GM10248 (cell line): ENCODE measurements around the gene SPON1.

Experiments used
- CTCF ChIA-PET: fragments of 300-600 bp; sonication (Branson Sonifier 250); formaldehyde crosslinking; extraction: SDS; loops from one replicate; lab custom pipeline; 2021; ENCODE audit warnings: antibody characterized with exemption; lab: Yijun Ruan, JAX
- POLR2A ChIA-PET: fragments of 350-650 bp; sonication (Branson Sonifier 250); formaldehyde crosslinking; extraction: SDS; loops from one replicate; lab custom pipeline; 2020; ENCODE audit warnings: antibody characterized with exemption; lab: Yijun Ruan, JAX
- DNase-seq: peaks from one replicate; pipeline ENCODE4 v3.0.0; 2012; ENCODE audit errors: extremely low spot score
- TF ChIP-seq, protein P1 (sequence below): IDR thresholded peaks from 2 replicates; pipeline ENCODE4 v1.5.1; 2012; ENCODE audit warnings: mild to moderate bottlenecking, low read depth; ENCODE audit errors: extremely low read depth, missing control alignments, control extremely low read depth

The SPON1 gene

DNA sequence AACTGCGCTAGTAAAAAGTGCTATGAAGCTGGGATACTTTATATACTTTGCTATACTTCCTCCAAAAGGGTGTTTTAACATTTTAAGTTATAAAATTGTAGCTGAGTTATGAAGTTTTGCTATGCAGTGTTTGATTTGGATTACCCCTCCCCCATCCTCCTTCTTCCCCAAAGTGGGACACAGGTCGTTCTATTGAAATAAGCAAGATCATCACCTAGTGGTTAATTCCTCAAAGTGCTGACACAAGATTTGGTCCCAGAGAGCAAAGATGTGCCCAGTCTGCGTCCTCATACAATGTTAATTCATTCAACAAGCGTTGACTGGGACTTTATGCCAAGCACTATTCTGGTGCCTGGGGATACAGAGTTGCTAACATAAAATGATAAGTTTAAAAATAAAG lies 78.5 kb downstream of the SPON1 start:
- DNase-seq = no peak
- ChIA-PET CTCF (no interaction called here), POLR2A (no interaction called here)
- TF ChIP-seq, protein P1, sequence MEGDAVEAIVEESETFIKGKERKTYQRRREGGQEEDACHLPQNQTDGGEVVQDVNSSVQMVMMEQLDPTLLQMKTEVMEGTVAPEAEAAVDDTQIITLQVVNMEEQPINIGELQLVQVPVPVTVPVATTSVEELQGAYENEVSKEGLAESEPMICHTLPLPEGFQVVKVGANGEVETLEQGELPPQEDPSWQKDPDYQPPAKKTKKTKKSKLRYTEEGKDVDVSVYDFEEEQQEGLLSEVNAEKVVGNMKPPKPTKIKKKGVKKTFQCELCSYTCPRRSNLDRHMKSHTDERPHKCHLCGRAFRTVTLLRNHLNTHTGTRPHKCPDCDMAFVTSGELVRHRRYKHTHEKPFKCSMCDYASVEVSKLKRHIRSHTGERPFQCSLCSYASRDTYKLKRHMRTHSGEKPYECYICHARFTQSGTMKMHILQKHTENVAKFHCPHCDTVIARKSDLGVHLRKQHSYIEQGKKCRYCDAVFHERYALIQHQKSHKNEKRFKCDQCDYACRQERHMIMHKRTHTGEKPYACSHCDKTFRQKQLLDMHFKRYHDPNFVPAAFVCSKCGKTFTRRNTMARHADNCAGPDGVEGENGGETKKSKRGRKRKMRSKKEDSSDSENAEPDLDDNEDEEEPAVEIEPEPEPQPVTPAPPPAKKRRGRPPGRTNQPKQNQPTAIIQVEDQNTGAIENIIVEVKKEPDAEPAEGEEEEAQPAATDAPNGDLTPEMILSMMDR = no peak

DNA sequence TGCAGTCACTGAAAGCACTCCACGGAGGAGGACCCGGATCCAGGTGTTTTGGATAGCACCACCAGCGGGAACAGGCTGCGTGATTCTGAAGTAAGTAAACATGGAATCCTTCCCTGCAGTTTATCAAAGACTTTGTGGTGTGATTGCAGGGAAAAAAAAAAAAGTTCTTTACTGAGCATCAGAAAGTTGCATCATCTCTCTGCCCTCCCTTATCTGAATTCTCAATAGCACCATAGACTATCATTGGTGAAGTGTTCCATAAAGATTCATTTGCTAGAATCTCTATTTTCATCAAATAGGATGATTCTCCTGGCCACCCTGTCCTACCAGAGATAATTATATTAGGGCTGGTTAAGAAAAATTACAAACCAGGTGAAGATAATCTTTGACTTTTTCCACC lies 79.0 kb downstream of the SPON1 start:
- CTCF ChIA-PET = no interaction called here
- POLR2A ChIA-PET = no interaction called here
- DNase-seq = no peak
- TF ChIP-seq, protein P1 = no peak

DNA sequence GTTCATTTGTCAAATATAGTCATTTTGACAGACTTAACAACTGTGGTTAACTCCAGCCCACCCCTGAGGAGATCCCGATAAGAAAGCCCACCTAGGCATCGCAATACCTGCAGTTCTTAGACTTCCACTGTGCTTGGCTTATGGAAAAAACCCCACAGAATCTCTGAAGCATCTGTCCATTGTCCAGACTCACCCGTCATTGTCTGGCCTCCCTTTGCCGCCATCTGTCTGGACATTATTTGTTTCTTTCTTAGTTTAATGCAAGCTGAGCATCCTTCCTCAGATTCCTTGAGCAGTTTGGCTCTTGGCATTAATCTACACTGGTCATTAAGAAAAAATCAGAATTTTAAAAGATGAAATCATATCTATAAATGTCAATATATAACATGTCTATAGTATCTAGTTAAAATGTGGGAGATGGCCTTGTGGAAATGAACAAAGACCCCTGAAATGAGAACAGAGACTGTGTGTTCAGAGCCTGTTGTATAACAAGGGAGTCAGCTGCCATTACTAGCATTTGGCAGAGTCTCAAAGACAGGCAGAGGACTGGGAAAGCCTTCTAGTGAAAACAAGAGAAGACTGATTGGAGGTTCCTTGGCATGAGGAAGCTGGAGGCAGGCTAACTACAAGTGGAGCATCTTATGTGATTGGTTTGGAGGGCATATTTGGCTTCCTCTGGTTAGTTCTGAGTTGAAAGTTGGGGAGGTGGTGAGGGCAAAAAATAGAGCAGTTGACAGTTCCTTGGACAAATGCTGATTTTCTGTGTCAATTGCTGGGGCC lies 80.4 kb downstream of the SPON1 start:
- TF ChIP-seq, protein P1 = no peak
- DNase-seq = no peak
- CTCF ChIA-PET = no interaction called here
- POLR2A ChIA-PET = interaction anchor here (0.6 kb wide), 1 partner anchor 188 kb away, joined by 4 read pairs; no protein-coding TSS in a partner anchor

DNA sequence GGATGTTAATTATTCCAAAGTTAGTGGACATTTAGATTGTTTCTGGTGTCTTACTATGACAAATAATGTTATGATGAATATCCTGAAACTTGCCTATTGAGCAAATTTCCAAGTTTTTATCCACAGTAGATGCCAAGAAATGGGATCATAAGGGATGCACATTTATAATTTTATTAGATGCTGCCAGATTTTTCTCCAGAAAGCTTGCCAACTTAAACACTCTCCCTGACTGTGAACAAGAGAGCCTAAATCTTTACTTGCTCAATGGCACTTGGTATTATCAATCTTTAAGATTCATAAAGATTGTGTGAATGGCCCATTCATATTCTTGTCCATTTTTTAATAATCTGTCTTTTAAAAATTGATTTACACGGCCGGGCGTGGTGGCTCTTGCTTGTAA lies 82.4 kb downstream of the SPON1 start:
- ChIA-PET POLR2A (no interaction called here), CTCF (interaction anchor here (1.2 kb wide), 1 partner anchor 10 kb away, joined by 3 read pairs; no protein-coding TSS in a partner anchor)
- no peak for DNase-seq
- TF ChIP-seq, protein P1 = no peak

DNA sequence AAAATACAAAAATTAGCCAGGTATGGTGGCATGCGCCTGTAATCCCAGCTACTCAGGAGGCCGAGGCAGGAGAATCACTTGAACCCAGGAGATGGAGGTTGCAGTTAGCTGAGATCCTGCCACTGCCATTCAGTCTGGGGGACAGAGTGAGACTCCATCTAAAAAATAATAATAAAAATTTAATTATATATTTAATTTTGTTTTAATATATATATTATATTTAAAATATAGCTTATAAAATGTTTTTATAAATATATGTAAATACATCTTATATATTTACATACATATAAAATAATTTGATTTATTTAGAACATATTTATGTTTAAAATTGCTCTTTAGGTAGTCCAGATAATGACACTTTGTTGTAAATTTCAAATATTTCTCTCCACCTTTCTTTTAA lies 82.9 kb downstream of the SPON1 start:
- TF ChIP-seq, protein P1 = no peak
- CTCF ChIA-PET = interaction anchor here (1.2 kb wide), 1 partner anchor 9 kb away, joined by 3 read pairs; no protein-coding TSS in a partner anchor

DNA sequence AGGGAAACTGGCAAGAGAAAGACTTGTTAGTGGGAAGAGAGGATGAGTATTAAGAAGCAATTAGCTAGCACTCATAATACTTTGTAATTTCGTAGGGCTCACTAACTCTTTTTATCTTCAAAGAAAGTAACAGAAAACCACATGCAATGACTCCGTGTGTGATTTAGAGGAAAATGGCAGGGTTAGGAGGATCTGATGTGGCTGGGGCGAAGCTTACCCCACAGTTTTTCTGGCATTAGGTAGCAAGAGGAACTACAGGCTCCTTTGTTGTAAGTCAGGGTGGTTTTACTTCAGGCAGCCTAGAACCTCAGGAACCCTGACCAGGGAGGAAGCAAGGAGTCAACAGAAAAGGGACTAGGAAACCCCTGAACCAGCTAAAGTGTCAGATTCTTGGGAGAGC lies 89.7 kb downstream of the SPON1 start:
- CTCF ChIA-PET = no interaction called here
- DNase-seq = no peak
- POLR2A ChIA-PET = no interaction called here
- TF ChIP-seq, protein P1 = no peak

More for the DNA sequence above, 82.9 kb downstream of the SPON1 start:
- DNase-seq = no peak
- POLR2A ChIA-PET = no interaction called here
